Calu3 (cell line): Measurements from ENCODE around the gene RTN4R. TPM values are rescaled to one million over a fixed set of nuclear protein-coding genes. Genes with fewer than 3 reads are reported as not detected.

Experiments used
- BruUV-seq: library from RNA; stranded (reverse); fragments of 400-500 nt; replicated peaks from 2 replicates; lab custom pipeline; 2021; lab: Mats Ljungman, UMichigan
- CTCF ChIA-PET: fragments of 300-600 bp; sonication (Branson Sonifier 250); formaldehyde crosslinking; loops from one replicate; lab custom pipeline; 2022; ENCODE audit warnings: antibody characterized with exemption; lab: Charles Lee
- DNase-seq: peaks from one replicate; pipeline ENCODE4 v3.0.0; 2022
- H3K27ac Mint-ChIP-seq: one replicate; pipeline ENCODE4 v1.8.0; 2022; ENCODE audit warnings: mixed read lengths; ENCODE audit not compliant: unreplicated experiment
- H3K27me3 Mint-ChIP-seq: one replicate; pipeline ENCODE4 v1.8.0; 2022; ENCODE audit warnings: mixed read lengths; ENCODE audit not compliant: unreplicated experiment
- H3K36me3 Mint-ChIP-seq: one replicate; pipeline ENCODE4 v1.8.0; 2022; ENCODE audit warnings: mild to moderate bottlenecking, moderate library complexity, mixed read lengths; ENCODE audit not compliant: insufficient read depth, unreplicated experiment
- H3K4me1 Mint-ChIP-seq: one replicate; pipeline ENCODE4 v1.8.0; 2022; ENCODE audit warnings: mild to moderate bottlenecking, low read depth, mixed read lengths; ENCODE audit not compliant: unreplicated experiment
- H3K4me3 Mint-ChIP-seq: one replicate; pipeline ENCODE4 v1.8.0; 2022; ENCODE audit warnings: mild to moderate bottlenecking, low read depth, moderate library complexity, mixed read lengths; ENCODE audit not compliant: unreplicated experiment
- H3K9me3 Mint-ChIP-seq: one replicate; pipeline ENCODE4 v1.8.0; 2022; ENCODE audit warnings: low read depth, mixed read lengths; ENCODE audit not compliant: unreplicated experiment
- intact Hi-C: fragments of 100-400 bp; cut with micrococcal nuclease; formaldehyde crosslinking; loops from one replicate; pipeline ENCODE4 v1.10.0; 2022; ENCODE audit not compliant: unreplicated experiment
- total RNA-seq: library from RNA; stranded (reverse); gene quantifications from 2 replicates; pipeline ENCODE4 v1.2.3, GENCODE V29; 2022
- TF ChIP-seq, protein P1 (sequence below): fragments of 200-600 bp; IDR thresholded peaks from one replicate; pipeline ENCODE4 v1.8.0; 2022; ENCODE audit warnings: antibody characterized with exemption; ENCODE audit not compliant: unreplicated experiment

Gene RTN4R
- total RNA-seq, 1 experiment from 2014 or later = 4.1 TPM

- BruUV-seq = no TSS peak
- H3K4me1 Mint-ChIP-seq = peaks cover 7% of the 10 kb centered on the region
- no peak overlapping the region for H3K27ac Mint-ChIP-seq
- no peaks in the 10 kb centered on the region for H3K27me3 Mint-ChIP-seq
- no peaks in the 10 kb centered on the region for H3K36me3 Mint-ChIP-seq
- CTCF ChIA-PET = no interaction called here
- intact Hi-C loops = no loop called here
- peaks cover 7% of the 10 kb centered on the region for H3K9me3 Mint-ChIP-seq
- TF ChIP-seq, protein P1, sequence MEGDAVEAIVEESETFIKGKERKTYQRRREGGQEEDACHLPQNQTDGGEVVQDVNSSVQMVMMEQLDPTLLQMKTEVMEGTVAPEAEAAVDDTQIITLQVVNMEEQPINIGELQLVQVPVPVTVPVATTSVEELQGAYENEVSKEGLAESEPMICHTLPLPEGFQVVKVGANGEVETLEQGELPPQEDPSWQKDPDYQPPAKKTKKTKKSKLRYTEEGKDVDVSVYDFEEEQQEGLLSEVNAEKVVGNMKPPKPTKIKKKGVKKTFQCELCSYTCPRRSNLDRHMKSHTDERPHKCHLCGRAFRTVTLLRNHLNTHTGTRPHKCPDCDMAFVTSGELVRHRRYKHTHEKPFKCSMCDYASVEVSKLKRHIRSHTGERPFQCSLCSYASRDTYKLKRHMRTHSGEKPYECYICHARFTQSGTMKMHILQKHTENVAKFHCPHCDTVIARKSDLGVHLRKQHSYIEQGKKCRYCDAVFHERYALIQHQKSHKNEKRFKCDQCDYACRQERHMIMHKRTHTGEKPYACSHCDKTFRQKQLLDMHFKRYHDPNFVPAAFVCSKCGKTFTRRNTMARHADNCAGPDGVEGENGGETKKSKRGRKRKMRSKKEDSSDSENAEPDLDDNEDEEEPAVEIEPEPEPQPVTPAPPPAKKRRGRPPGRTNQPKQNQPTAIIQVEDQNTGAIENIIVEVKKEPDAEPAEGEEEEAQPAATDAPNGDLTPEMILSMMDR = no peak
- no peak for DNase-seq
- H3K4me3 Mint-ChIP-seq = no peak overlapping the region
Observed at GRCh38 chr22:20220629-20221026, 47.5 kb downstream of the RTN4R start.

GRCh38 chr22:20219667-20220628 lies 48.2 kb downstream of the RTN4R start:
- H3K36me3 Mint-ChIP-seq = no peaks in the 10 kb centered on the region
- intact Hi-C loops = no loop called here
- H3K27me3 Mint-ChIP-seq = no peaks in the 10 kb centered on the region
- TF ChIP-seq, protein P1 = no peak
- no peak overlapping the region for H3K4me3 Mint-ChIP-seq
- BruUV-seq = no TSS peak
- H3K9me3 Mint-ChIP-seq = peaks cover 2% of the 10 kb centered on the region
- CTCF ChIA-PET = no interaction called here
- H3K27ac Mint-ChIP-seq = no peak overlapping the region
- H3K4me1 Mint-ChIP-seq = peaks cover 7% of the 10 kb centered on the region
- no peak for DNase-seq

DNA sequence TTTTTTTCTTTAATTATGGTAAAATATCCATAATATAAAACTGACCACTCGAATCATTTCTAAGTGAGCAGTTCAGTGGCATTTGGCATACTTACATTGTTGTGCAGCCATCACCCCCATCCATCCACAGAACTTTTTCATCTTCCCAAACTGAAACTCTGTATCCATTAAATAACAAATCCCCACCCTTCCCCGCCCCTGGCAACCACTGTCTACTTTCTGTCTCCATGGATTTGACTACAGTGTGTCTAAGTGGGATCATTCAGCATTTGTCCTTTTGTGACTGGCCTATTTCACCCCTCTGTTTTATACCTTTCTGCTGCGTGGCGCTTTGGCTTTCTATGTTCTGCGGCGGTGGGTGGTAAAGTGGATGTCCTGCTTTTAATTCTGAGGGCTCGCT lies 49.1 kb downstream of the RTN4R start:
- Mint-ChIP-seq H3K27me3 (no peaks in the 10 kb centered on the region), H3K36me3 (no peaks in the 10 kb centered on the region), H3K27ac (no peak overlapping the region), H3K4me1 (peaks cover 7% of the 10 kb centered on the region), H3K4me3 (no peak overlapping the region), H3K9me3 (no peaks in the 10 kb centered on the region)
- intact Hi-C loops = no loop called here
- DNase-seq = no peak
- TF ChIP-seq, protein P1 = no peak
- BruUV-seq = no TSS peak
- CTCF ChIA-PET = no interaction called here

DNA sequence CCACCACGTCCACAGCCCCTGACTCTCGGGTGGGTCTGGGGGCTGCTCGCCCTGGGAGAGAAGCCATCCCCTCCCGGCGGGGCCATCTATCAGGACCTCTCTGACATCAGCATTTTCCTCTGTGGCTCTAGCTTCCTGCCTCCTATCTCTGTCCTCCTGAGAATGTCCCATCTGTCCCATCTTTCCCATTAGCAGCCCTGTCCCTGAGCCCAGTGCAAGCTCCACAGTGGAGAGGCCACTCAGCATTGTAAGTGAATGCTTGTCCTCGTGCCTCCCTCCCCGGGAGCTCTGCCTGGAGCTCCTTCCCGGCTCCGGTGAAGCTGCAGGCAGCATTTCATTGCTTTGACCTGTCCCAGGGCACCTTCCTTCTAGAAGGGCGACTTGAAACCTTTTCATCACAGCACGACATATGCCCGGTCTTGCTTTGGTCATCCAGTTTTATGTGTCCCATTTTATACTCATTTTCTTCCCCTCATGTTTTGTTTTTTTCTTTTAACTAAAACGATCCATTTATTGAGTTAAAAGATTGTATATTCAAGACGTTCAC lies 49.7 kb downstream of the RTN4R start:
- Mint-ChIP-seq H3K36me3 (no peaks in the 10 kb centered on the region), H3K4me1 (peaks cover 7% of the 10 kb centered on the region), H3K27me3 (no peaks in the 10 kb centered on the region), H3K27ac (no peak overlapping the region), H3K9me3 (no peaks in the 10 kb centered on the region), H3K4me3 (no peak overlapping the region)
- no TSS peak for BruUV-seq
- TF ChIP-seq, protein P1 = no peak
- intact Hi-C loops = no loop called here
- CTCF ChIA-PET = no interaction called here
- DNase-seq = no peak
